ENCODE results near the gene CD1E.
"Not testable (repeated sequence)": the region's sequence is repeated elsewhere in the genome, so short reads cannot be mapped to it uniquely, and the experiment has no call there.

The CD1E gene

GRCh38 chr1:158353303-158354075 is at the start of gene CD1E:
Gene CD1E, plus strand, starts transcription at chr1:158353894. Its CDS starts 95 bp downstream, at chr1:158353989.
- DNase-seq = no peak

- no peak for DNase-seq
Observed at GRCh38 chr1:158310623-158311022, 43.1 kb upstream of the CD1E start.

- no peak for DNase-seq
Observed at GRCh38 chr1:158311066-158311465, 42.6 kb upstream of the CD1E start.

GRCh38 chr1:158323866-158324265 is 29.8 kb upstream of the CD1E start:
- no peak for DNase-seq

GRCh38 chr1:158324395-158324794 is 29.3 kb upstream of the CD1E start:
- DNase-seq = no peak

DNA sequence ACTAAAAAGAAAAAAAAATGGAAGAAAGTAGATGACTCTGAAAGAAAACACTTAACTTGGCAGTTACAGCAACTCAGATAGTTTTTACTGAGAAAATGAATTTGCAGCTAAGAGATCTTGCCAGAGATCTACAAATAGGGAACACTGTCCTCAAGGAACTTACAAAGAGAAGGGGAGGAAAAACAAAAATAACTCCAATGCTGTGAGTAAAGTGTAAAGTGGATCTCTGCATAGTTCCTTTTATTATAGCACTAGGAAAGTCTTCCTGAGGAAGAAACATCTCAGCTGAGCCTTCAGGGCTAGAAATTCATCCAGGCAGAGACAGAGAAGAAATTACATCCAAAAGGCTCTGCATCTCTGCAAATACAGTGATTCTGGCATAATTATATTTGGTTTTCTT is 26.2 kb upstream of the CD1E start:
- no peak for DNase-seq

GRCh38 chr1:158328426-158328825 is 25.3 kb upstream of the CD1E start:
- no peak for DNase-seq

DNA sequence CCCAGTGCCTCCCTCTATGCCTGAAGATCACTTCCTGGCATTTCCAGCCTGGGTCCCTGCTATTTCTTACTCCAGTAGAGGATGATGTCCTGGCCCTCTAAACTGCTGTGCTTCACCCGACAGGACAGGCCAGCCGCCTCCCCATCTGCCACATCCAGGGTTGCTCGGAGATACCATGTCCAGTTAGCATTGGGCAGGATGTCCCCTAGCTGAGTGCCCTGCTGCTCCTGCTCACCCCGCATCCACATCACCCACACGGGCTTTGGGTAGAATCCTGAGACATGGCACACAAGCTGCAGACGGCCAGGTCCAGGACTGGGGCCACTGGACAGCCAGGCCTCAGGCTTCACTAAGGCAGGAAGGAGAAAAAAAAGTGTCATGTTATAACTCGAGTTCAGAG is 24.4 kb upstream of the CD1E start:
- no peak for DNase-seq

GRCh38 chr1:158329733-158330132 is 24.0 kb upstream of the CD1E start:
- peak; percentile 23 to 34 for DNase-seq

- no peak for DNase-seq
Observed at GRCh38 chr1:158330391-158331105, 23.1 kb upstream of the CD1E start.

DNA sequence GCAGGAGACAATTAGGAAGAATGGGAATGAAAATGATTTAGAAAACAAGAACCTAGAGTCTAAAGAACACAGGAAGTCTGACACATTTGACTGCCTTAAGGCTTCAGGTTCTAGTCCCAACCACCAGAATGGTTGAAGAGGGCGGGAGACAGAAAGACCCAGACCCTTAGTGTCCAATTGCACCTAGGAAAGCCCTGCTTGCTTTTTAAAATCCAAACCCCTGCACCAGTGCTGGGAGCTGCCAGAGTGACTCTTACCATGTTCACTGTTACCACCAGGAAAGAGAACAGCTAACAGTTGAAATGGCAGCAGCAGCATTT is 22.6 kb upstream of the CD1E start:
- no peak for DNase-seq

DNA sequence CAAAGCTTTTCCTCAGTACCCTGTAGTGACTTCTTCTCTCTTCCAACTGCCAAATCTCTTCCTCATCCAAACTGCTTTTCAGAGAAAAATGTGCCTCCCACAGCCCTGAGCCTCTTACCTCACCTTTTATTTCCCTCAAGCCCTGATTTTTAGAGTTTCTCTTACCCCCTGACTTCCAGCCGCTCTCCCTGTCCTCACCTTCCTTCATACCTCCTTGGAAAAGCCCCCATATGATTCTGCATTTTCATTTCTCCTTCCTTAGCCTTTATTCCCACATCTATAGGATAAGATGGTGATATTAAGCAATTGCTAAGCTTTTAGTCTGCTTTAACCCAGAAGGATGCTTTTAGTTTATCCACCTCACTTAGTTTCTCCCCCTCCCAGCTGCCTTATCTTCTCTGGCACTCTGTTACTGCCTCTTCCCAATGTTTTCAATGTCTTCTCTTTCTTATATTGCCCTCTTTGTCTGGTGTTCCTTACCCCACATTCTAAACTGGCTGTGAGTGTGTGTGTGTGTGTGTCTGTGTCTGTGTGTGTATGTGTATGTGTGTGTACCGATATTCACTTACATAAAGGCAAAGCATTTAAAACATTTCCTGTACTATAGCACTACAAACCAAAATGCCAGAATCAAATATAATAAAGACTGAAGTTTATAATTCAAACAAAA is 22.1 kb upstream of the CD1E start, which contains the start of gene CD1B:
Gene CD1B (minus strand): TSS at position 51 of the 670 bp plus-strand sequence. CDS start 108 bp downstream, outside the sequence.
- DNase-seq = no peak

DNA sequence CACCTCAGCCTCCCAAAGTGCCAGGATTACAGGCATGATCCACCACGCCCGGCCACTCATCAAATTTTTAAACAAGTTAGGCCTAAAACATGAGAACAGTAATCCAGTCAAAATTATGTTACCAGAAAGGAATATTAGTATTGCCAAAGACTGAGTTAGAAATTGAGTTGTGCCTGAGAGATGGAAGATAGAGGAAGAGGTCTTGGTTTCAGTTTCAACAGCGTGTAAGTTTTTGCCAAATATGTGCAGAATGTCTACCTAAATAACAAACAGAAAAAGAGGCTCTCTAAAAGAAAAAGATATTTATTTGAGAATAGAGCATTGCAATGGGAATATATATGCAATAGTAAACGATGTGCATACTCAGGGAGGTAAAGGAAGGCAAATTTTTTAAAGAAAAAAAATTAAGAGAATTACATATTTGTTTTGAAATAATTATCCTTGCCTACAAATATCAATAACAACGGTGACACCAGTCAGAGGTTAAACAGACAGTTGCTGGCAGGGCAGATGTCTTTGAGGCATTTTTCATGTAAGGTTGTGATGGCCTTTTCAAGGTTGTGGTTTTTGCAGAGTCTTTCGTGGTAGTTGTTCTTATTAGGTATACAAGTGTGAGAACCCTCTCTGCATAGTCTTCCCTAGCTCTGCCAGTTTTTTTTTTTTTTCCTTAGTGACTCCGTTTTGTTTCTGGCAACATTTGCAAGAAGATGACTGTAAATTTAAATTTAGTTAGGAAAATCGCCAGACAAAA is 20.1 kb upstream of the CD1E start:
- no peak for DNase-seq

- DNase-seq = no peak
Observed at GRCh38 chr1:158334526-158335212, 19.0 kb upstream of the CD1E start.

- DNase-seq = no peak
Observed at GRCh38 chr1:158335213-158335532, 18.5 kb upstream of the CD1E start.

DNA sequence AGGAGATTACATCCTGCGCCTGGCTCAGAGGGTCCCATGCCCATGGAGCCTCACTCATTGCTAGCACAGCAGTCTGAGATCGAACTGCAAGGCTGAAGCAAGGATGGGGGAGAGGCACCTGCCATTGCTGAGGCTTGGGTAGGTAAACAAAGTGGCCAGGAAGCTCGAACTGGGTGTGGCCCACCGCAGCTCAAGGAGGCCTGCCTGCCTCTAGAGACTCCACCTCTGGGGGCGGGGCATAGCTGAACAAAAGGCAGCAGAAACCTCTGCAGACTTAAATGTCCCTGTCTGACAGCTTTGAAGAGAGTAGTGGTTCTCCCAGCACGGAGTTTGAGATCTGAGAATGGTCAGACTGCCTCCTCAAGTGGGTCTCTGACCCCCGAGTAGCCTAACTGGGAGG is 17.3 kb upstream of the CD1E start:
- not testable (repeated sequence) for DNase-seq

DNA sequence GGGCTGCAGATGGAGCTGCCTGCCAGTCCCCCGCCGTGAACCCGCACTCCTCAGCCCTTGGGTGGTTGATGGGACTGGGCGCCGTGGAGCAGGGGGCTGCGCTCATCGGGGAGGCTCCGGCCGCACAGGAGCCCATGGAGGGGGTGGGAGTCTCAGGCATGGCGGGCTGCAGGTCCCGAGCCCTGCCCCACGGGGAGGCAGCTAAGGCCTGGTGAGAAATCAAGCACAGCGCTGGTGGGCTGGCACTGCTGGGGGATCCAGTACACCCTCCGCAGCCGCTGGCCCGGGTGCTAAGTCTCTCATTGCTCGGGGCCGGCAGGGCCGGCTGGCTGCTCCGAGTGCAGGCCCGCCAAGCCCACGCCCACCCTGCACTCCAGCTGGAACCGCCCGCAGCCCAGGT is 4.7 kb upstream of the CD1E start:
- not testable (repeated sequence) for DNase-seq

- DNase-seq = no peak
Observed at GRCh38 chr1:158354255-158354654, 561 bp downstream of the CD1E start.

DNA sequence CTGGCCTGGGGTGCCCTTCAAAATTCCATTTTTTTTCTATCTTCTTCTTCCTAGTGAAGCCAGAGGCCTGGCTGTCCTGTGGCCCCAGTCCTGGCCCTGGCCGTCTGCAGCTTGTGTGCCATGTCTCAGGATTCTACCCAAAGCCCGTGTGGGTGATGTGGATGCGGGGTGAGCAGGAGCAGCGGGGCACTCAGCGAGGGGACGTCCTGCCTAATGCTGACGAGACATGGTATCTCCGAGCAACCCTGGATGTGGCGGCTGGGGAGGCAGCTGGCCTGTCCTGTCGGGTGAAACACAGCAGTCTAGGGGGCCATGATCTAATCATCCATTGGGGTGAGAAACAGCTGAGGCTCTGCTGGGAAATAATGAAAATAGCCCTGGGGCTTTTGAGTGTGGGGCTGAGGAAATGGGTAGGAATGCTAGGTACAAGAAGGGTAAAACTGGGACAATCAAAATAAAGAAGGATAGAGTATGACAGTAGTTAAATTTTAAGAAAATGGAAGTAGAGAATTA is 2.1 kb downstream of the CD1E start:
- no peak for DNase-seq

DNA sequence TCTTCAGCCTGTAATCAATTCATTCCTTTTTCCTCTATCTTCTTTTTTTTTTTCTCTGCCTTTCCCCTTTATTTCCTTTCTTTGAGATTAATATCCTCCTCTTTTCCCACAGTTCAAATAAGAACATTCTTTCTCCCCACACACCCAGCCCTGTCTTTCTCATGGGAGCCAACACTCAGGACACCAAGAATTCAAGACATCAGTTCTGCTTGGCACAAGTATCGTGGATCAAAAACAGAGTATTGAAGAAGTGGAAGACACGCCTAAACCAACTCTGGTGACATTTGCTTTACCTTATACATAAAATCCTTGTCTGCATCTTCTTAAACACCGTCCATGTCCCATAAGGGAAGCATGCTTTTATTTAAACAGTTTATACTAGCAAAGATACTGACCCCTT is 2.9 kb downstream of the CD1E start:
- no peak for DNase-seq

- DNase-seq = no peak
Observed at GRCh38 chr1:158357441-158357840, 3.7 kb downstream of the CD1E start.

DNA sequence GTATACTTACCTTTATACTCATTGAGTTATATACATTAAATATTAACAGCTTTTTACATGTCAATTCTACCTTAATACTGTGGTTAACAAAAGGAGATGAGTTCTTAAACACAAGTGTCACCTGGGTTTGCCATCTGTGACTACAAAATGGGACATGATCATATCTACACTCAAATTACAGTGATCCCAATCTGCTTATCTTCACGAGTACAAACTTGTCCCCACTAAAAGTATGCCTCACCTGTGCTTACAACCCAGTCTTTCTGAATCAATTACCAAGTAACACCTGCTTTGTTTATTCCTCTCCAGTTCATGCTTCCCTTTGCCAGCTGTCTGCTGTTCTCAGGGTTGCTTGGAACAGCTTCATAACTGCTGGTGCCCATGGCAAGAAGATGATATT is 8.8 kb downstream of the CD1E start:
- DNase-seq = no peak

GRCh38 chr1:158362941-158363340 is 9.2 kb downstream of the CD1E start:
- no peak for DNase-seq

Measured in activated T-cell treated with anti-CD3 and anti-CD28 coated beads, Interleukin-2, amount 50 U/mL, for 48 hours (primary cell).